Stimulated activated naive CD4-positive, alpha-beta T cell (primary cell): Measurements from ENCODE around the gene CPZ.

Experiments
- DNase-seq, 6 experiments: peaks; one replicate each; lab custom pipeline; 2025; lab: John Stamatoyannopoulos, UW

CPZ gene

GRCh38 chr4:8595237-8596087, 2.9 kb downstream of the CPZ start:
- DNase-seq: no peak

- no peak for DNase-seq
Observed at GRCh38 chr4:8596891-8597290, 4.3 kb downstream of the CPZ start.

GRCh38 chr4:8597319-8597718, 4.8 kb downstream of the CPZ start:
- DNase-seq: no peak

GRCh38 chr4:8597791-8598190, 5.2 kb downstream of the CPZ start:
- DNase-seq: no peak

GRCh38 chr4:8598391-8599090, 6.0 kb downstream of the CPZ start:
- no peak for DNase-seq

GRCh38 chr4:8599091-8599460, 6.5 kb downstream of the CPZ start:
- no peak for DNase-seq

- DNase-seq: no peak
Observed at GRCh38 chr4:8599657-8600056, 7.1 kb downstream of the CPZ start.

- DNase-seq: no peak
Observed at GRCh38 chr4:8600266-8600665, 7.7 kb downstream of the CPZ start.

GRCh38 chr4:8600686-8601085, 8.1 kb downstream of the CPZ start:
- no peak for DNase-seq

- DNase-seq: no peak
Observed at GRCh38 chr4:8601086-8601485, 8.5 kb downstream of the CPZ start.

GRCh38 chr4:8601556-8601955, 9.0 kb downstream of the CPZ start:
- no peak for DNase-seq

- no peak for DNase-seq
Observed at GRCh38 chr4:8602686-8603430, 10.3 kb downstream of the CPZ start.

GRCh38 chr4:8603931-8604330, 11.4 kb downstream of the CPZ start:
- DNase-seq: no peak

GRCh38 chr4:8605289-8605688, 12.7 kb downstream of the CPZ start:
- no peak for DNase-seq

GRCh38 chr4:8606476-8606875, 13.9 kb downstream of the CPZ start:
- no peak for DNase-seq

GRCh38 chr4:8606966-8607365, 14.4 kb downstream of the CPZ start:
- DNase-seq: no peak

GRCh38 chr4:8607603-8608481, 15.3 kb downstream of the CPZ start:
- DNase-seq: peak in 2 of 6 experiments; percentile 7 to 12

- no peak for DNase-seq
Observed at GRCh38 chr4:8608714-8609391, 16.3 kb downstream of the CPZ start.

- DNase-seq: no peak
Observed at GRCh38 chr4:8609406-8609805, 16.8 kb downstream of the CPZ start.

- no peak for DNase-seq
Observed at GRCh38 chr4:8609824-8610350, 17.3 kb downstream of the CPZ start.
